ENCODE measurements around the gene RHBDD2.
"Not testable (repeated sequence)": the region's sequence is repeated elsewhere in the genome, so short reads cannot be mapped to it uniquely, and the experiment has no call there.

Gene RHBDD2

GRCh38 chr7:75844158-75844557, 34.7 kb upstream of the RHBDD2 start (continued):
- TF ChIP-seq ZFP30 (CRISPR knock-in tag; IDR thresholded peaks at IDR 0.05) (no peak), ARNTL (CRISPR knock-in tag; IDR thresholded peaks at IDR 0.05; ENCODE audit: borderline replicate concordance, low read depth) (no peak), PATZ1 (CRISPR knock-in tag; IDR thresholded peaks at IDR 0.05; ENCODE audit: borderline replicate concordance) (no peak), ZC3H10 (CRISPR knock-in tag; IDR thresholded peaks at IDR 0.05) (no peak), CREB5 (CRISPR knock-in tag; IDR thresholded peaks at IDR 0.05; ENCODE audit: low read depth) (no peak), ZNF565 (CRISPR knock-in tag; conservative IDR thresholded peaks at IDR 0.05; ENCODE audit: low read depth) (no peak)

- ATAC-seq, result not testable (repeated sequence)
Observed at GRCh38 chr7:75845132-75845531, 33.7 kb upstream of the RHBDD2 start.

GRCh38 chr7:75847707-75848106, 31.1 kb upstream of the RHBDD2 start:
- TF ChIP-seq ZNF70 (CRISPR knock-in tag; IDR thresholded peaks at IDR 0.05) (no peak), ZFP30 (CRISPR knock-in tag; IDR thresholded peaks at IDR 0.05) (no peak), CSDC2 (CRISPR knock-in tag; IDR thresholded peaks at IDR 0.05) (no peak), CREB5 (CRISPR knock-in tag; IDR thresholded peaks at IDR 0.05; ENCODE audit: low read depth) (no peak), ZFP3 (CRISPR knock-in tag; IDR thresholded peaks at IDR 0.05) (no peak), PPARA (CRISPR knock-in tag; IDR thresholded peaks at IDR 0.05; ENCODE audit: borderline replicate concordance) (no peak), TCF4 (CRISPR knock-in tag; IDR thresholded peaks at IDR 0.05; ENCODE audit: borderline replicate concordance) (no peak), TSHZ2 (CRISPR knock-in tag; IDR thresholded peaks at IDR 0.05) (no peak), POU6F1 (CRISPR knock-in tag; IDR thresholded peaks at IDR 0.05; ENCODE audit: borderline replicate concordance, low read depth) (no peak), OSR1 (CRISPR knock-in tag; IDR thresholded peaks at IDR 0.05) (no peak), ZC3H10 (CRISPR knock-in tag; IDR thresholded peaks at IDR 0.05) (no peak)
- ATAC-seq, result no peak

GRCh38 chr7:75849573-75849972, 29.3 kb upstream of the RHBDD2 start:
- ATAC-seq, result no peak
- TF ChIP-seq CSDC2 (CRISPR knock-in tag; IDR thresholded peaks at IDR 0.05) (no peak), TOX (CRISPR knock-in tag; IDR thresholded peaks at IDR 0.05; ENCODE audit: borderline replicate concordance) (no peak), ESRRG (CRISPR knock-in tag; IDR thresholded peaks at IDR 0.05) (no peak), ZFP3 (CRISPR knock-in tag; IDR thresholded peaks at IDR 0.05) (no peak), ZNF8 (CRISPR knock-in tag; IDR thresholded peaks at IDR 0.05) (no peak), ISL1 (CRISPR knock-in tag; IDR thresholded peaks at IDR 0.05) (no peak), TSHZ2 (CRISPR knock-in tag; IDR thresholded peaks at IDR 0.05) (no peak), ARNTL (CRISPR knock-in tag; IDR thresholded peaks at IDR 0.05; ENCODE audit: borderline replicate concordance, low read depth) (no peak), SNAI2 (CRISPR knock-in tag; IDR thresholded peaks at IDR 0.05) (no peak), ZNF565 (CRISPR knock-in tag; conservative IDR thresholded peaks at IDR 0.05; ENCODE audit: low read depth) (no peak), GLIS3 (CRISPR knock-in tag; IDR thresholded peaks at IDR 0.05) (no peak), RARB (CRISPR knock-in tag; IDR thresholded peaks at IDR 0.05) (no peak), TCF4 (CRISPR knock-in tag; IDR thresholded peaks at IDR 0.05; ENCODE audit: borderline replicate concordance) (no peak), CSRNP3 (CRISPR knock-in tag; IDR thresholded peaks at IDR 0.05) (no peak), ZFP30 (CRISPR knock-in tag; IDR thresholded peaks at IDR 0.05) (no peak)

Measured in SK-N-SH treated with all-trans-retinoic acid at 6 μM for 48 hours (cell line).